ENCODE data around the gene PANX3.

- TF ChIP-seq CTCF (conservative IDR thresholded peaks at IDR 0.05; ENCODE audit: low read depth, low read length) (no peak), EZH2 (IDR thresholded peaks at IDR 0.05; ENCODE audit: low read length, unreplicated experiment) (no peak), EZH2phosphoT487 (IDR thresholded peaks at IDR 0.05; ENCODE audit: borderline replicate concordance, low read length) (no peak)
These were observed 52.6 kb downstream of the PANX3 start for GRCh38 chr11:124663861-124664260.
